Activated CD4-positive, alpha-beta T cell treated with anti-CD3 and anti-CD28 coated beads for 36 hours (primary cell): ENCODE results near the gene STMN1. TPM values are rescaled to one million over a fixed set of nuclear protein-coding genes. Genes with fewer than 3 reads are reported as not detected.

Experiments
- ATAC-seq: fragments of 200-7000 bp; cut with Tn5 transposase; one replicate; pipeline ENCODE4 v1.10.0; 2021; ENCODE audit warnings: mild to moderate bottlenecking, moderate library complexity
- CTCF ChIA-PET: fragments of 350-600 bp; sonication (Branson Sonifier 250); formaldehyde crosslinking; loops from one replicate; lab custom pipeline; 2021; ENCODE audit warnings: antibody characterized with exemption; lab: Charles Lee
- POLR2A ChIA-PET: fragments of 350-600 bp; sonication (Branson Sonifier 250); formaldehyde crosslinking; loops from one replicate; lab custom pipeline; 2021; ENCODE audit warnings: antibody characterized with exemption, inconsistent platforms; lab: Charles Lee
- DNase-seq: peaks from one replicate; pipeline ENCODE4 v3.0.0-alpha.2; 2020
- H3K27ac Mint-ChIP-seq: one replicate; pipeline ENCODE4 v1.8.0; 2021; ENCODE audit warnings: mixed read lengths
- H3K27me3 Mint-ChIP-seq: one replicate; pipeline ENCODE4 v1.8.0; 2021; ENCODE audit warnings: mixed read lengths
- H3K36me3 Mint-ChIP-seq: one replicate; pipeline ENCODE4 v1.8.0; 2021; ENCODE audit warnings: low read depth, mixed read lengths
- H3K4me1 Mint-ChIP-seq: one replicate; pipeline ENCODE4 v1.8.0; 2021; ENCODE audit warnings: mixed read lengths
- H3K4me3 Mint-ChIP-seq: one replicate; pipeline ENCODE4 v1.8.0; 2021; ENCODE audit warnings: mild to moderate bottlenecking, moderate library complexity, mixed read lengths
- H3K9me3 Mint-ChIP-seq: one replicate; pipeline ENCODE4 v1.8.0; 2021; ENCODE audit warnings: low read depth, mixed read lengths
- intact Hi-C, 2 experiments: fragments of 100-400 bp; cut with DNase I in 1 of 2; cut with micrococcal nuclease in 1 of 2; formaldehyde crosslinking; loops; one replicate each; pipeline versions ENCODE4 v1.14.2 to v1.15.1; 2022 to 2024; cut with DNase I, micrococcal nuclease
- total RNA-seq, 2 experiments: library from RNA; stranded (reverse); gene quantifications; one replicate each; pipeline ENCODE4 v1.2.3, GENCODE V29; 2021

Gene STMN1
- total RNA-seq, 2 experiments from 2014 or later: 557 to 771 TPM

DNA sequence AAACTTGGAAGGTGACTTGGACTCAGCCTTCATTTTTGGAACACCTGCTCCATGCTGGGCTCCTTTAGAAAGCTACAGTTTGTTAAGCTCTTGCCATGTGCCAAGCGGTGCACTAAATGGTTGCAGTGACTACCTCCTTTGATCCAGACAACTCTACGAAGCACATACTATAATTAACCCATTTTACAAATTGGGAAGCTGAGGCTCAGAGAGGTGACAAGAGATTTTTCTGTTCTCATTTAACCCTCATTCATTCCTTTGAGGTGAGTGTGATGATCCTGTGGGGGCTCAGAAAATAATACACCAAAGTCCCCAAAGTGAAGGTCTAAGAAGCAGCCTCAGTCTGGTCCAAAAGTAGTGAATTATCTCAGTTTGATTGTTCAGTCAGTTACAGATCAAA lies 29.1 kb downstream of the STMN1 start:
- Mint-ChIP-seq H3K4me1 (peaks cover 5% of the 10 kb centered on the region), H3K9me3 (no peaks in the 10 kb centered on the region), H3K27ac (no peak overlapping the region), H3K27me3 (peaks cover 2% of the 10 kb centered on the region), H3K36me3 (no peaks in the 10 kb centered on the region), H3K4me3 (no peak overlapping the region)
- POLR2A ChIA-PET: no interaction called here
- ATAC-seq: no peak
- CTCF ChIA-PET: interaction anchor here (0.8 to 1.2 kb wide), 2 partner anchors 18 to 286 kb away, joined by 4 read pairs; no protein-coding TSS in a partner anchor
- no peak for DNase-seq
- intact Hi-C loops: no loop called here

DNA sequence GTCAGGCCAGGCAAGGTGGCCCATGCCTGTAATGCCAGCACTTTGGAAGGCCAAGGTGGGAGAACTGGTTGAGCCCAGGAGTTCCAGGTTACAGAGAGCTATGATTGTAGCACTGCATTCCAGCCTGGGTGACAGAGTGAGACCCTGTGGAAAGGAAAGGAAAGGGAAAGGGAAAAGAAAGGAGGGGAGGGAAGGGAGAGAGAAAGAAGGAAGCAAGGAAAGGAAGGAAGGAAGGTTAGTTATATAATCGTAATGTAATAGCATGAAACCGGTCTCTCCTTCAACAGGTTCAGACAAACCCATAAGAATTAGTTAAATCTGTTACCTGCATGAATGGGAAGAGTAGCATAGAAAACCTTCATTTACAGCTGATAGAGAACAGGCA lies 29.5 kb downstream of the STMN1 start:
- DNase-seq: no peak
- no peak overlapping the region for H3K4me3 Mint-ChIP-seq
- POLR2A ChIA-PET: no interaction called here

GRCh38 chr1:25875856-25876692 lies 30.1 kb downstream of the STMN1 start:
- no peaks in the 10 kb centered on the region for H3K9me3 Mint-ChIP-seq
- ATAC-seq (peak; percentile 52), DNase-seq (no peak)
- CTCF ChIA-PET: interaction anchor here (0.6 to 1.5 kb wide), 5 partner anchors 12 to 624 kb away, joined by 3 to 4 read pairs (median 3); partner anchors contain the start of genes PAFAH2 and ZNF593
- peak overlapping the region; percentile 82 for H3K4me3 Mint-ChIP-seq
- intact Hi-C loops: loop anchor here in 1 of 2 experiments (1.0 kb wide), 4 partner anchors 17 to 122 kb away; partner anchors contain the start of genes AUNIP and PAFAH2
- no peaks in the 10 kb centered on the region for H3K36me3 Mint-ChIP-seq
- POLR2A ChIA-PET: interaction anchor here (1.0 kb wide), 1 partner anchor 122 kb away, joined by 3 read pairs; the partner anchor contains the start of gene PAFAH2
- peaks cover 5% of the 10 kb centered on the region for H3K4me1 Mint-ChIP-seq
- H3K27ac Mint-ChIP-seq: no peak overlapping the region
- peaks cover 2% of the 10 kb centered on the region for H3K27me3 Mint-ChIP-seq

More for the DNA sequence above, 29.5 kb downstream of the STMN1 start:
- Mint-ChIP-seq H3K27ac (no peak overlapping the region), H3K27me3 (peaks cover 2% of the 10 kb centered on the region), H3K4me1 (peaks cover 5% of the 10 kb centered on the region), H3K9me3 (no peaks in the 10 kb centered on the region), H3K36me3 (no peaks in the 10 kb centered on the region)
- intact Hi-C loops: no loop called here
- CTCF ChIA-PET: interaction anchor here (1.2 to 1.4 kb wide), 2 partner anchors 19 to 293 kb away, joined by 4 read pairs; partner anchors contain the start of gene ZNF593
- no peak for ATAC-seq

- peak; percentile 78 for DNase-seq
Measured at GRCh38 chr1:25875154-25875855, 30.9 kb downstream of the STMN1 start, which contains the start of gene PAQR7. Gene PAQR7, minus strand, starts transcription at chr1:25875708. Its CDS starts 11,869 bp downstream, at chr1:25863839.

DNA sequence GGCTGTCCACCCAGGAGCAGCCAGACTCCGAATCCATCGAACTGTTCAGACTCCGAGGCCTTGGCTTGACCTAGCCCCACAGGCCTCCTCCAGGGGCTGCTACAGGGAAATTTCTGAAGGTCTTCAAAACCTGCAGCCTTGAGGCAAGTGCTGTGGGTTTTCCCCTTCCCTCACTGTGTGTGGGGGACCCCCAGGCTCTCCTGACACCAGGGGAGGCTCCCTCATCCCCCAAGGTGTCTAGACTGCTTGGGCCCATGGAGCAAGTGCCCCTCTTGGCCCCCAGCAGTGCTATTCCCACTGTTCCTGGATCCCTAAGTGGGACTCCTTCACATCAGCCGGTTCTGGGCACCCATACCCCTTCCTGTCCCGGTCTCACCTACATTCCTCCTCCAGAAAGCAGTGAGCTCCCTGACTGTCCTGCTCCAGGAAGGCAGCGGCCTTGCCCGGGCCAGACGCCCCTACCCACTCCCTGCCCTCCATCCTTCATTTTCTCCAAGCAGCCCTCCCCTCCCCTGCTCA lies 31.5 kb downstream of the STMN1 start:
- CTCF ChIA-PET: interaction anchor here (0.6 to 1.5 kb wide), 6 partner anchors 14 to 503 kb away, joined by 3 to 4 read pairs (median 3); no protein-coding TSS in a partner anchor
- no peaks in the 10 kb centered on the region for H3K36me3 Mint-ChIP-seq
- POLR2A ChIA-PET: interaction anchor here (1.0 kb wide), 1 partner anchor 123 kb away, joined by 3 read pairs; the partner anchor contains the start of gene PAFAH2
- no peak for DNase-seq
- H3K27me3 Mint-ChIP-seq: peaks cover 2% of the 10 kb centered on the region
- ATAC-seq: no peak
- H3K4me3 Mint-ChIP-seq: peak overlapping the region; percentile 82
- no peaks in the 10 kb centered on the region for H3K9me3 Mint-ChIP-seq
- intact Hi-C loops: loop anchor here in 1 of 2 experiments (1.0 kb wide), 4 partner anchors 15 to 124 kb away; partner anchors contain the start of genes AUNIP and PAFAH2
- H3K27ac Mint-ChIP-seq: peak overlapping the region; percentile 63
- peaks cover 5% of the 10 kb centered on the region for H3K4me1 Mint-ChIP-seq

More at GRCh38 chr1:25875154-25875855, 30.9 kb downstream of the STMN1 start, which contains the start of gene PAQR7:
- intact Hi-C loops: loop anchor here in 1 of 2 experiments (1.0 kb wide), 4 partner anchors 16 to 123 kb away; partner anchors contain the start of genes AUNIP and PAFAH2
- Mint-ChIP-seq H3K9me3 (no peaks in the 10 kb centered on the region), H3K27ac (peak within 1 kb of the TSS; percentile 63), H3K4me1 (peaks cover 5% of the 10 kb centered on the region), H3K4me3 (peak within 1 kb of the TSS; percentile 82), H3K36me3 (no peaks in the 10 kb centered on the region), H3K27me3 (peaks cover 2% of the 10 kb centered on the region)
- CTCF ChIA-PET: interaction anchor here (0.6 to 1.5 kb wide), 9 partner anchors 13 to 625 kb away, joined by 3 to 4 read pairs (median 3); partner anchors contain the start of genes PAFAH2 and ZNF593
- POLR2A ChIA-PET: interaction anchor here (1.0 kb wide), 1 partner anchor 122 kb away, joined by 3 read pairs; the partner anchor contains the start of gene PAFAH2
- peak; percentile 86 for ATAC-seq

DNA sequence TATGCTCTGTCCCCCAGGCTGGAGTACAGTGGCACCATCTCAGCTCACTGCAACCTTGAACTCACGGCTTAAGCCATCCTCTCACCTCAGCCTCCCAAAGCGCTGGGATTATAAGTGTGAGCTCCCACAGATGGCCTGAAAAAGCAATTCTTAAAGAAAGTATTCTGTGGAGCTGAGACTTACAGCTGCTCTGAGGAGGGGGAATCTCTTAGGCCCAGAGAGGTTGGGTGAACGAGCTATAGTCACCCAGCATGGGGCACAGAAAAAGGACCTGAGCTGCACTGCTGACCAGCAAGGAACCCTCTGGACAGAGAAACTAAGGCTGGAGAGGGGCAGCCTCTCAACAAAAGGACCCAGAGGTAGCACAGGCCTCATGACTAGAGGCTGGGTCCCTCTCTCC lies 32.0 kb downstream of the STMN1 start:
- intact Hi-C loops: no loop called here
- Mint-ChIP-seq H3K4me3 (peak overlapping the region; percentile 82), H3K9me3 (no peaks in the 10 kb centered on the region), H3K27ac (no peak overlapping the region), H3K27me3 (peaks cover 2% of the 10 kb centered on the region), H3K4me1 (peaks cover 5% of the 10 kb centered on the region), H3K36me3 (no peaks in the 10 kb centered on the region)
- DNase-seq (no peak), ATAC-seq (no peak)
- CTCF ChIA-PET: interaction anchor here (1.2 to 1.5 kb wide), 3 partner anchors 14 to 302 kb away, joined by 3 to 4 read pairs (median 4); no protein-coding TSS in a partner anchor
- POLR2A ChIA-PET: interaction anchor here (1.0 kb wide), 1 partner anchor 124 kb away, joined by 3 read pairs; the partner anchor contains the start of gene PAFAH2

GRCh38 chr1:25873120-25873519 lies 33.1 kb downstream of the STMN1 start:
- DNase-seq (no peak), ATAC-seq (no peak)
- ChIA-PET CTCF (no interaction called here), POLR2A (no interaction called here)
- peaks cover 2% of the 10 kb centered on the region for H3K27me3 Mint-ChIP-seq
- H3K4me3 Mint-ChIP-seq: no peak overlapping the region
- H3K9me3 Mint-ChIP-seq: no peaks in the 10 kb centered on the region
- no peaks in the 10 kb centered on the region for H3K36me3 Mint-ChIP-seq
- intact Hi-C loops: no loop called here
- H3K27ac Mint-ChIP-seq: no peak overlapping the region
- H3K4me1 Mint-ChIP-seq: peaks cover 5% of the 10 kb centered on the region

- Mint-ChIP-seq H3K36me3 (no peaks in the 10 kb centered on the region), H3K27me3 (peaks cover 2% of the 10 kb centered on the region), H3K4me1 (peaks cover 5% of the 10 kb centered on the region), H3K9me3 (no peaks in the 10 kb centered on the region), H3K27ac (no peak overlapping the region), H3K4me3 (no peak overlapping the region)
- intact Hi-C loops: no loop called here
- ChIA-PET POLR2A (interaction anchor here (0.6 kb wide), 1 partner anchor 11 kb away, joined by 5 read pairs; no protein-coding TSS in a partner anchor), CTCF (interaction anchor here (0.7 kb wide), 1 partner anchor 14 kb away, joined by 3 read pairs; no protein-coding TSS in a partner anchor)
- DNase-seq: no peak
- no peak for ATAC-seq
Measured at GRCh38 chr1:25872713-25873112, 33.5 kb downstream of the STMN1 start.

- ATAC-seq (no peak), DNase-seq (no peak)
- intact Hi-C loops: no loop called here
- Mint-ChIP-seq H3K36me3 (no peaks in the 10 kb centered on the region), H3K4me1 (peaks cover 5% of the 10 kb centered on the region), H3K9me3 (no peaks in the 10 kb centered on the region), H3K4me3 (no peak overlapping the region), H3K27me3 (peaks cover 2% of the 10 kb centered on the region), H3K27ac (no peak overlapping the region)
- CTCF ChIA-PET: interaction anchor here (0.7 kb wide), 1 partner anchor 15 kb away, joined by 3 read pairs; no protein-coding TSS in a partner anchor
- POLR2A ChIA-PET: interaction anchor here (0.6 kb wide), 1 partner anchor 10 kb away, joined by 5 read pairs; no protein-coding TSS in a partner anchor
Measured at GRCh38 chr1:25871704-25872494, 34.3 kb downstream of the STMN1 start.
